Naive B cell (primary cell): Measurements from ENCODE around the gene SLCO4A1. TPM values are rescaled to one million over a fixed set of nuclear protein-coding genes. Genes with fewer than 3 reads are reported as not detected.

Source experiments
- ATAC-seq, 2 donors: fragments of 150-1000 bp; cut with Tn5 transposase; 2 replicates each; pipeline ENCODE4 v1.10.0; 2021; ENCODE audit warnings: low read depth in 2 of 2, mild to moderate bottlenecking in 2 of 2, moderate library complexity in 2 of 2
- DNase-seq: peaks from one replicate; pipeline ENCODE4 v3.0.0; 2022
- H3K27ac Mint-ChIP-seq, 6 donors: one replicate each; pipeline ENCODE4 v1.8.0; 2020 to 2022; ENCODE audit warnings: mild to moderate bottlenecking in 6 of 6, mixed read lengths in 6 of 6, moderate library complexity in 5 of 6, inconsistent platforms in 2 of 6
- H3K27me3 Mint-ChIP-seq, 3 donors: one replicate each; pipeline ENCODE4 v1.8.0; 2021 to 2022; ENCODE audit warnings: mixed read lengths in 3 of 3, mild to moderate bottlenecking in 1 of 3
- H3K36me3 Mint-ChIP-seq, 2 donors: one replicate each; pipeline ENCODE4 v1.8.0; 2020 to 2022; ENCODE audit warnings: mixed read lengths in 2 of 2, inconsistent platforms in 1 of 2, mild to moderate bottlenecking in 1 of 2
- H3K4me1 Mint-ChIP-seq, 3 donors: one replicate each; pipeline ENCODE4 v1.8.0; 2020 to 2022; ENCODE audit warnings: mixed read lengths in 3 of 3, inconsistent platforms in 1 of 3, mild to moderate bottlenecking in 1 of 3, moderate library complexity in 1 of 3
- H3K4me3 Mint-ChIP-seq, 8 donors: one replicate each; pipeline ENCODE4 v1.8.0; 2020 to 2022; ENCODE audit warnings: mild to moderate bottlenecking in 8 of 8, mixed read lengths in 8 of 8, moderate library complexity in 8 of 8, inconsistent platforms in 2 of 8
- H3K9me3 Mint-ChIP-seq, 7 donors: one replicate each; pipeline ENCODE4 v1.8.0; 2020 to 2022; ENCODE audit warnings: mixed read lengths in 7 of 7, mild to moderate bottlenecking in 5 of 7, inconsistent platforms in 2 of 7, moderate library complexity in 1 of 7
- polyA plus RNA-seq, 6 donors: library from polyadenylated mRNA; unstranded; fragments of 300-500 nt; fragmentation: Illumina TruSeq; gene quantifications; one replicate each; pipeline ENCODE4 v1.2.3, GENCODE V29; 2021; ENCODE audit warnings: low read depth in 6 of 6

Gene SLCO4A1
- polyA plus RNA-seq, 6 donors from 2014 or later: 0.29 to 4.6 (median 0.91) TPM

DNA sequence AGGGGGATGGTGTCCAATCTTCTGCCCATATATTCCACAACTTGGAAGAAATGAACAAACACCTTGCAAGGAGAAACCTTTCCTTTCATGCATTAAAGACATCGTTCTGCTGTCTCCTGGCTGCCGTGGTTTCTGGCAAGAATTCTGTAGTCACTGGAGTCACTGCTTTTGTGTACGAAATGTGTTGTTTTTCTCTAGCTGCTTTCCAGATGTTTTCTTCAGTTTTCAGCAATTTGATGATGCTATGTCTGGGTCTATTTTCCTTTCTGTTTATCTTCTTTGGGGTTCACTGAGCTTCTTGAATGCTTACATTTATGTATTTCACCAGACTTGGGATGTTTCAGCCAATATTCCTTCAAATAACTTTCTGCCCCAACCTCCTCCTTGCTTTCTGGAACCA is 40.6 kb upstream of the SLCO4A1 start:
- Mint-ChIP-seq H3K9me3 (peaks cover 0 to 4% (median 0%) of the 10 kb centered on the region in 7 donors), H3K27me3 (peaks cover 0 to 11% (median 5%) of the 10 kb centered on the region in 3 donors), H3K36me3 (no peaks in the 10 kb centered on the region), H3K27ac (peak overlapping the region in 2 of 6 donors; percentile 1 to 95), H3K4me3 (peak overlapping the region in 3 of 8 donors; percentile 0 to 47 (median 12)), H3K4me1 (peaks cover 44 to 71% (median 62%) of the 10 kb centered on the region in 3 donors)
- ATAC-seq: no peak
- no peak for DNase-seq

GRCh38 chr20:62602550-62602949 is 39.8 kb upstream of the SLCO4A1 start:
- DNase-seq (no peak), ATAC-seq (no peak)
- Mint-ChIP-seq H3K9me3 (peaks cover 0 to 4% (median 0%) of the 10 kb centered on the region in 7 donors), H3K4me3 (peak overlapping the region; percentile 42 to 90 (median 82)), H3K27me3 (peaks cover 0 to 10% (median 8%) of the 10 kb centered on the region in 3 donors), H3K27ac (peak overlapping the region in 5 of 6 donors; percentile 25 to 95 (median 87)), H3K36me3 (no peaks in the 10 kb centered on the region), H3K4me1 (peaks cover 49 to 78% (median 69%) of the 10 kb centered on the region in 3 donors)

GRCh38 chr20:62603021-62603906 is 39.0 kb upstream of the SLCO4A1 start:
- ATAC-seq (peak; percentile 49 to 54), DNase-seq (peak; percentile 50)
- H3K27ac Mint-ChIP-seq: peak overlapping the region; percentile 18 to 95 (median 59)
- peaks cover 0 to 2% (median 0%) of the 10 kb centered on the region in 7 donors for H3K9me3 Mint-ChIP-seq
- peak overlapping the region; percentile 42 to 90 (median 82) for H3K4me3 Mint-ChIP-seq
- no peaks in the 10 kb centered on the region for H3K36me3 Mint-ChIP-seq
- peaks cover 47 to 72% (median 63%) of the 10 kb centered on the region in 3 donors for H3K4me1 Mint-ChIP-seq
- H3K27me3 Mint-ChIP-seq: peaks cover 0 to 10% (median 1%) of the 10 kb centered on the region in 3 donors

GRCh38 chr20:62603907-62604785 is 38.2 kb upstream of the SLCO4A1 start:
- Mint-ChIP-seq H3K27ac (peak overlapping the region in 1 of 6 donors; percentile 69), H3K4me1 (peaks cover 38 to 63% (median 55%) of the 10 kb centered on the region in 3 donors)

DNA sequence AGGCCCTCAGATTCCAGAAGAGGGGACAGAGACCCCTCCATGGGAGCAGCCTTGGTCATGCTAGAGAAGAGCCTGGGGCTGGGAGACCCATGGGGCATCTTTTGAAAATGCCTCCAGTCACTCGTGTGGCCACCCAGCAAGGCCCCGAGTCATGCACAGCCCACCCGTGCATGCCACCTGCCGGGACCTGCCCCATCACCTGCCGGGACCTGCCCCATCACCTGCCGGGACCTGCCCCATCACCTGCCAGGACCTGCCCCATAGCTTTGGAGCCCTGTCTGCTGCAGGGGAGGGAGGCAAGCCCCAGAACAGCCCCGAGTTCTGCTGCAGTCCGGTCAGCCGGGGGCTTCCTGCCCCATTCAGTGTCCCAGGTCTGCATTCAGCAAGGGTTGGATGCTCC is 37.5 kb upstream of the SLCO4A1 start:
- Mint-ChIP-seq H3K36me3 (no peaks in the 10 kb centered on the region), H3K4me1 (peaks cover 35 to 57% (median 55%) of the 10 kb centered on the region in 3 donors), H3K4me3 (peak overlapping the region in 2 of 8 donors; percentile 39 to 87), H3K27me3 (peaks cover 0 to 10% (median 6%) of the 10 kb centered on the region in 3 donors), H3K27ac (no peak overlapping the region), H3K9me3 (no peaks in the 10 kb centered on the region)
- DNase-seq (no peak), ATAC-seq (no peak)

More at GRCh38 chr20:62603907-62604785, 38.2 kb upstream of the SLCO4A1 start:
- Mint-ChIP-seq H3K36me3 (no peaks in the 10 kb centered on the region), H3K4me3 (peak overlapping the region in 5 of 8 donors; percentile 35 to 87 (median 45)), H3K27me3 (peaks cover 0 to 10% (median under 1%) of the 10 kb centered on the region in 3 donors), H3K9me3 (peaks cover 0 to 2% (median 0%) of the 10 kb centered on the region in 7 donors)
- ATAC-seq (no peak), DNase-seq (no peak)

- peak overlapping the region in 6 of 8 donors; percentile 38 to 84 (median 61) for H3K4me3 Mint-ChIP-seq
Observed at GRCh38 chr20:62605236-62605943, 36.9 kb upstream of the SLCO4A1 start.

GRCh38 chr20:62606016-62606415 is 36.3 kb upstream of the SLCO4A1 start:
- peaks cover 0 to 2% (median 0%) of the 10 kb centered on the region in 7 donors for H3K9me3 Mint-ChIP-seq
- H3K4me1 Mint-ChIP-seq: peaks cover 38 to 58% (median 47%) of the 10 kb centered on the region in 3 donors
- DNase-seq (no peak), ATAC-seq (peak; percentile 29 to 46)
- H3K27ac Mint-ChIP-seq: peak overlapping the region in 5 of 6 donors; percentile 34 to 94 (median 44)
- H3K36me3 Mint-ChIP-seq: no peaks in the 10 kb centered on the region
- H3K4me3 Mint-ChIP-seq: peak overlapping the region; percentile 24 to 84 (median 56)
- peaks cover 7 to 15% (median 10%) of the 10 kb centered on the region in 3 donors for H3K27me3 Mint-ChIP-seq

More at GRCh38 chr20:62605236-62605943, 36.9 kb upstream of the SLCO4A1 start:
- DNase-seq (no peak), ATAC-seq (no peak)
- Mint-ChIP-seq H3K27ac (peak overlapping the region in 2 of 6 donors; percentile 43 to 92), H3K27me3 (peaks cover 2 to 10% (median 9%) of the 10 kb centered on the region in 3 donors), H3K36me3 (no peaks in the 10 kb centered on the region), H3K4me1 (peaks cover 35 to 55% (median 54%) of the 10 kb centered on the region in 3 donors), H3K9me3 (no peaks in the 10 kb centered on the region)

DNA sequence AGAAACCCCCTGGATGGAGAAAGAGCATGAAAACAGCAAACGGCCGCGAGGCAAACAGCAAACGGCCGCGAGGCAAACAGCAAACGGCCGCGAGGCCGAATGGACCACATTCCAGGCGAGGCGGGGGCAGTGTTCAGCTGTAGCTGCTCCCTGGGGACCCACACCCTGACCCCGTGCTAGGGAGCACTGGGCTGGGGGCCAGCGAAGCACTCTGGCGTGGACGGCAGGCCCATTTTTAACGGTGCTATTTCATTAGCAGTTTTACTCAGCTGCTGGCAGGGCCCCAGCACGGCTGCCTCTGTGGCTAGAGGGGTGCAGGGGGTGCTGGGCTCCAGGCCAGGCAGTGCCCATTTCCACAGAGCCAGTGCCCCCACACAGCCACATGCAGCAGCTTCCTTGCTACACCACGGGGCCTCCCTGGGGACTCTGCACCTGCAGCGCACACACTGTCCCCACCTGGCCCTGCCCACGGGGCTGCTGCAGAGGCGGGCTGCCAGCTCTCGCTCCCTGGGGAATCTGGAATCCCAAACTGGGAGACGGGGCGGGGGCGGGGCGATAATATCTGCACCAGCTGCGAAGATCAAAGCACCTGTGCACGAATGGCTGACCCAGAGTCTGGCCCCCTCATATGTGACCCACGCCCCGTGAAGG is 35.6 kb upstream of the SLCO4A1 start:
- Mint-ChIP-seq H3K4me3 (peak overlapping the region in 7 of 8 donors; percentile 2 to 84 (median 66)), H3K9me3 (peaks cover 0 to 2% (median 0%) of the 10 kb centered on the region in 7 donors), H3K27me3 (peaks cover 7 to 19% (median 13%) of the 10 kb centered on the region in 3 donors), H3K4me1 (peaks cover 38 to 53% (median 45%) of the 10 kb centered on the region in 3 donors), H3K27ac (peak overlapping the region in 3 of 6 donors; percentile 74 to 94 (median 77)), H3K36me3 (no peaks in the 10 kb centered on the region)
- DNase-seq: no peak
- peak; percentile 25 to 42 for ATAC-seq

- Mint-ChIP-seq H3K4me1 (peaks cover 30 to 45% (median 36%) of the 10 kb centered on the region in 3 donors), H3K4me3 (peak overlapping the region in 4 of 8 donors; percentile 47 to 70 (median 64)), H3K27me3 (peaks cover 7 to 19% (median 9%) of the 10 kb centered on the region in 3 donors), H3K9me3 (peaks cover 0 to 2% (median 0%) of the 10 kb centered on the region in 7 donors), H3K36me3 (no peaks in the 10 kb centered on the region), H3K27ac (peak overlapping the region in 1 of 6 donors; percentile 74)
- ATAC-seq (no peak), DNase-seq (no peak)
Observed at GRCh38 chr20:62607366-62608217, 34.7 kb upstream of the SLCO4A1 start.

GRCh38 chr20:62608218-62608565 is 34.1 kb upstream of the SLCO4A1 start:
- no peak overlapping the region for H3K27ac Mint-ChIP-seq
- no peak for ATAC-seq
- H3K4me1 Mint-ChIP-seq: peaks cover 24 to 39% (median 30%) of the 10 kb centered on the region in 3 donors
- H3K4me3 Mint-ChIP-seq: no peak overlapping the region
- H3K27me3 Mint-ChIP-seq: peaks cover 7 to 19% (median 12%) of the 10 kb centered on the region in 3 donors
- no peaks in the 10 kb centered on the region for H3K36me3 Mint-ChIP-seq
- no peak for DNase-seq
- peaks cover 0 to 2% (median 0%) of the 10 kb centered on the region in 7 donors for H3K9me3 Mint-ChIP-seq

GRCh38 chr20:62609279-62609720 is 33.0 kb upstream of the SLCO4A1 start:
- H3K27me3 Mint-ChIP-seq: peaks cover 7 to 19% (median 12%) of the 10 kb centered on the region in 3 donors
- ATAC-seq (no peak), DNase-seq (no peak)
- H3K4me3 Mint-ChIP-seq: peak overlapping the region in 1 of 8 donors; percentile 47
- peaks cover 0 to 2% (median 0%) of the 10 kb centered on the region in 7 donors for H3K9me3 Mint-ChIP-seq
- peak overlapping the region in 1 of 6 donors; percentile 83 for H3K27ac Mint-ChIP-seq
- H3K36me3 Mint-ChIP-seq: no peaks in the 10 kb centered on the region
- H3K4me1 Mint-ChIP-seq: peaks cover 24 to 29% (median 26%) of the 10 kb centered on the region in 3 donors
